ENCODE results near the gene SLC9A3. TPM values are rescaled to one million over a fixed set of nuclear protein-coding genes. Genes with fewer than 3 reads are reported as not detected.
"Not testable (repeated sequence)": the region's sequence is repeated elsewhere in the genome, so short reads cannot be mapped to it uniquely, and the experiment has no call there.

The SLC9A3 gene
- total RNA-seq, 1 donor from 2014 or later, result 1.2 TPM

DNA sequence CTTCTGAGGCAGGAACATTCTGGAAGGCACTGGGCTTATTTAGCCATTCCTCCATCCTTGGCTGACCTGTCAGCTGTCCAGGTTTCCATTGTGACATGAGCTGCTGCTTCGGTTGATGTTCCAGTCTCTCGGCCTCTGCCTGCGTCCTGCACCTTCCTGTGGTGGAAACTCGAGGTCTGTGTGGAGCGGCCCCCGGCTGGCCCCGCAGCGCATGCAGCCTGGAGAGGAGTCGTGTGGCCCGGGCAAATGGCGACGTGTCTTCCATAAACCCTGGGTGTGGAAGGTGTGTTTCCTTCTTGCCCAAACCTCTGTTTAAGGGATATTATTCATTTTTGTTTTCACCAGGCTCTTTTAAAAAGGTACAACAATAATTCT, 36.5 kb upstream of the SLC9A3 start:
- no peak overlapping the region for H3K4me3 Mint-ChIP-seq (ENCODE audit: unreplicated experiment)
- TF ChIP-seq, protein P1, sequence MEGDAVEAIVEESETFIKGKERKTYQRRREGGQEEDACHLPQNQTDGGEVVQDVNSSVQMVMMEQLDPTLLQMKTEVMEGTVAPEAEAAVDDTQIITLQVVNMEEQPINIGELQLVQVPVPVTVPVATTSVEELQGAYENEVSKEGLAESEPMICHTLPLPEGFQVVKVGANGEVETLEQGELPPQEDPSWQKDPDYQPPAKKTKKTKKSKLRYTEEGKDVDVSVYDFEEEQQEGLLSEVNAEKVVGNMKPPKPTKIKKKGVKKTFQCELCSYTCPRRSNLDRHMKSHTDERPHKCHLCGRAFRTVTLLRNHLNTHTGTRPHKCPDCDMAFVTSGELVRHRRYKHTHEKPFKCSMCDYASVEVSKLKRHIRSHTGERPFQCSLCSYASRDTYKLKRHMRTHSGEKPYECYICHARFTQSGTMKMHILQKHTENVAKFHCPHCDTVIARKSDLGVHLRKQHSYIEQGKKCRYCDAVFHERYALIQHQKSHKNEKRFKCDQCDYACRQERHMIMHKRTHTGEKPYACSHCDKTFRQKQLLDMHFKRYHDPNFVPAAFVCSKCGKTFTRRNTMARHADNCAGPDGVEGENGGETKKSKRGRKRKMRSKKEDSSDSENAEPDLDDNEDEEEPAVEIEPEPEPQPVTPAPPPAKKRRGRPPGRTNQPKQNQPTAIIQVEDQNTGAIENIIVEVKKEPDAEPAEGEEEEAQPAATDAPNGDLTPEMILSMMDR (IDR thresholded peaks at IDR 0.05), result no peak
- no peaks in the 10 kb centered on the region for H3K36me3 Mint-ChIP-seq (ENCODE audit: unreplicated experiment)
- no peak overlapping the region for H3K27ac Mint-ChIP-seq (ENCODE audit: unreplicated experiment)
- H3K4me1 Mint-ChIP-seq (ENCODE audit: unreplicated experiment), result no peaks in the 10 kb centered on the region
- H3K27me3 Mint-ChIP-seq (ENCODE audit: unreplicated experiment), result peaks cover 3% of the 10 kb centered on the region
- no peaks in the 10 kb centered on the region for H3K9me3 Mint-ChIP-seq (ENCODE audit: unreplicated experiment)
- DNase-seq (ENCODE audit: extremely low spot score, unreplicated experiment), result no peak

DNA sequence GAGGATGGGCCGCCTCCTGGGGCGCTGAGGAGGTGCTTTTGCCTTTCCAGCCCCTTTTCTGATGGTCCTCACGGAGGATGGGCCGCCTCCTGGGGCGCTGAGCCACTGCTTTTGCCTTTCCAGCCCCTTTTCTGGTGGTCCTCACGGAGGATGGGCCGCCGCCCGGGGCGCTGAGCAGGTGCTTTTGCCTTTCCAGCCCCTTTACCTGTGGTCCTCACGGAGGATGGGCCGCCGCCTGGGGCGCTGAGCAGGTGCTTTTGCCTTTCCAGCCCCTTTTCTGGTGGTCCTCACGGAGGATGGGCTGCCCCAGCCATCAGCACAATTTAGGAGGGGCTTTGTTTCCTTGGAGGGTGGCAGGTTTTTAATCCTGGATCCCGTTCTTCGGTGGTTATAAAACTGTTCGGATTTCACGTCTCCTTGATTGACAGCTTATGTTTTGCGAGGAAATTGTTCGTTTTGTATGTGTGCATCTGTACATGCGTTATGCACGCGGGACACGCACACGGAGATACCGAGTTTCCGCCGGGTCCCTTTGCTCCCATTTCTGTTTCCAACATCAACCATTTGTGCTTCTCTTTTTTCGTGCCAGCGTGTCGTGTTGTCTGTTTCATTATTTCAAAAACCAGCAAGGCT, 34.7 kb upstream of the SLC9A3 start:
- no peaks in the 10 kb centered on the region for H3K4me1 Mint-ChIP-seq (ENCODE audit: unreplicated experiment)
- no peak for DNase-seq (ENCODE audit: extremely low spot score, unreplicated experiment)
- TF ChIP-seq, protein P1 (IDR thresholded peaks at IDR 0.05), result no peak
- H3K27ac Mint-ChIP-seq (ENCODE audit: unreplicated experiment), result no peak overlapping the region
- no peaks in the 10 kb centered on the region for H3K36me3 Mint-ChIP-seq (ENCODE audit: unreplicated experiment)
- no peak overlapping the region for H3K4me3 Mint-ChIP-seq (ENCODE audit: unreplicated experiment)
- H3K27me3 Mint-ChIP-seq (ENCODE audit: unreplicated experiment), result peaks cover 3% of the 10 kb centered on the region
- no peaks in the 10 kb centered on the region for H3K9me3 Mint-ChIP-seq (ENCODE audit: unreplicated experiment)

DNA sequence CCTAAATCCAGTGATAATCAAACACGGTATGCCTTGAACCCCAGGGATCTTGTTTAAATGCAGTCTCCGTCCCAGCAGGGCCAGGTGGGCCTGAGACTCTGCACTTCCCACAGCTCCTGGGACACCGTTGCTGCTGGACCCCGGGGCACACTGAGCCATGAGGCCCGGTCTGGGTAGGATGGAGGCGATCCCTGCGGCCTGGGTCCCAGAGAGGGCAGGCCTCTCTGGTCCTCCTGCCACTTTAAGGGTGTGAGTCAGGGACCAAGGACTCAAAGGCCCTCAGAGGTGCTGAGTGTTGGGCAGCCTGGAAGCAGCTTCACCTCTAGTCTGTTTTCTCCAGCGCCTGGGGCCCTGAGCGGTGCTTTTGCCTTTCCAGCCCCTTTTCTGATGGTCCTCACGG, 34.1 kb upstream of the SLC9A3 start:
- Mint-ChIP-seq H3K27ac (ENCODE audit: unreplicated experiment) (no peak overlapping the region), H3K4me3 (ENCODE audit: unreplicated experiment) (no peak overlapping the region), H3K27me3 (ENCODE audit: unreplicated experiment) (peaks cover 3% of the 10 kb centered on the region), H3K9me3 (ENCODE audit: unreplicated experiment) (no peaks in the 10 kb centered on the region), H3K36me3 (ENCODE audit: unreplicated experiment) (no peaks in the 10 kb centered on the region), H3K4me1 (ENCODE audit: unreplicated experiment) (no peaks in the 10 kb centered on the region)
- no peak for DNase-seq (ENCODE audit: extremely low spot score, unreplicated experiment)
- TF ChIP-seq, protein P1 (IDR thresholded peaks at IDR 0.05), result no peak

DNA sequence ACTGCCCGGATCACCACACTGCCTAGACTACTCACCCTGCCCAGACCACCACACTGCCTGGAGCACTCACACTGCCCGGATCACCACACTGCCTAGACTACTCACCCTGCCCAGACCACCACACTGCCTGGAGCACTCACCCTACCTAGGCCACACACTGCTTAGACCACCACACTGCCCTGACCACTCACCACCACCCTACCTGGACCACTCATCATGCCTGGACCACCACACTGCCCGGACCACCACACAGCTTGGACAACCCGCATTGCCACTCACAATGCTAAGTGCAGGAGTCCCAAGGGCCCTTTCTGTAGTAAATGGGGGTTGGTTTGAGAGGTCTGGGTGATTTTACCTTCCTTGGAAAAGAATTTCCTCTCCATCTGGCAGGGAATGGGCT, 33.7 kb upstream of the SLC9A3 start:
- DNase-seq (ENCODE audit: extremely low spot score, unreplicated experiment); H3K27me3 Mint-ChIP-seq (ENCODE audit: unreplicated experiment); H3K4me3 Mint-ChIP-seq (ENCODE audit: unreplicated experiment); H3K9me3 Mint-ChIP-seq (ENCODE audit: unreplicated experiment); H3K36me3 Mint-ChIP-seq (ENCODE audit: unreplicated experiment); H3K27ac Mint-ChIP-seq (ENCODE audit: unreplicated experiment); H3K4me1 Mint-ChIP-seq (ENCODE audit: unreplicated experiment): not testable (repeated sequence)

DNA sequence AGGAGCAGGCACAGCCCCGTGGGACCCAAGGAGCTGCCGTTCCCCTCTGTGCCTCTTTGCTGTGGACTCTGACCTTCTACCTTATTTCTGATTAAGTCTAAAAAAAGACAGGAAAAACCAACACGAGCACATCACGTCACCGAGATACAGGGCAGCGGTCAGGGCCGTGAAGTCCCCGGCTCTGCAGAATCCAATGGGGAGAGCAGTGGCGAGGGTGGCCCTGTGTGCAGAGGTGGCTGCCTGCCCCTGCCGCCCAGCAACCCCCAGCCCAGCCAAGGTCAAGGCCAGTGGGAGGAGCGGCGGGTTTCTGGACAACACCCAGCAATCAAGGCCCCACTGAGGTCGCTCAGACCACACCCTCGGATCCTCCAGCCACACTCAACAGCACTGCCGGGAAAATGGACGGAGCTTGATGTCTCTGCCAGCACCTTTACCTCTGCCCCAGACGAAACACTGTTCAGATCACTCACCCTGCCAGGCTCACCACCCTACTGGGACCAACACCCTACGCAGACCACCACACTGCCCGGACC, 32.7 kb upstream of the SLC9A3 start:
- TF ChIP-seq, protein P1 (IDR thresholded peaks at IDR 0.05), result no peak
- Mint-ChIP-seq H3K27ac (ENCODE audit: unreplicated experiment) (no peak overlapping the region), H3K9me3 (ENCODE audit: unreplicated experiment) (no peaks in the 10 kb centered on the region), H3K4me1 (ENCODE audit: unreplicated experiment) (no peaks in the 10 kb centered on the region), H3K36me3 (ENCODE audit: unreplicated experiment) (no peaks in the 10 kb centered on the region), H3K4me3 (ENCODE audit: unreplicated experiment) (no peak overlapping the region), H3K27me3 (ENCODE audit: unreplicated experiment) (peaks cover 3% of the 10 kb centered on the region)
- DNase-seq (ENCODE audit: extremely low spot score, unreplicated experiment), result no peak
